H9 (cell line): ENCODE measurements around the gene PLEKHN1. TPM values are rescaled to one million over a fixed set of nuclear protein-coding genes. Genes with fewer than 3 reads are reported as not detected.

Experiments used
- DNase-seq: peaks from one replicate; pipeline ENCODE4 v3.0.0-alpha.2; 2017
- H2AFZ ChIP-seq: one replicate; pipeline ENCODE4 v1.6.1; 2013; ENCODE audit warnings: mild to moderate bottlenecking, low read length, control low read depth, moderate library complexity
- H2AK5ac ChIP-seq: 2 replicates; pipeline ENCODE4 v1.6.1; 2013; ENCODE audit warnings: low read length, control low read depth, mixed read lengths; ENCODE audit not compliant: insufficient read length
- H2BK120ac ChIP-seq: one replicate; pipeline ENCODE4 v1.6.1; 2013; ENCODE audit warnings: low read depth, mild to moderate bottlenecking, low read length, control low read depth, inconsistent platforms; ENCODE audit not compliant: poor library complexity, severe bottlenecking
- H2BK12ac ChIP-seq: 2 replicates; pipeline ENCODE4 v1.6.1; 2013; ENCODE audit warnings: low read length, control low read depth, mixed read lengths, low read depth; ENCODE audit not compliant: insufficient read length
- H2BK15ac ChIP-seq: 2 replicates; pipeline ENCODE4 v1.6.1; 2013; ENCODE audit warnings: low read depth, low read length, control low read depth
- H2BK20ac ChIP-seq: one replicate; pipeline ENCODE4 v1.6.1; 2013; ENCODE audit warnings: low read depth, mild to moderate bottlenecking, low read length, control low read depth, inconsistent platforms; ENCODE audit not compliant: poor library complexity, severe bottlenecking
- H2BK5ac ChIP-seq: 2 replicates; pipeline ENCODE4 v1.6.1; 2013; ENCODE audit warnings: low read length, control low read depth, mixed read lengths; ENCODE audit not compliant: insufficient read length
- H3K14ac ChIP-seq: 2 replicates; pipeline ENCODE4 v1.6.1; 2013; ENCODE audit warnings: low read length, control low read depth; ENCODE audit not compliant: insufficient read depth
- H3K18ac ChIP-seq: 2 replicates; pipeline ENCODE4 v1.6.1; 2013; ENCODE audit warnings: low read depth, mild to moderate bottlenecking, mixed read lengths, low read length, control low read depth; ENCODE audit not compliant: insufficient read length
- H3K23ac ChIP-seq: 2 replicates; pipeline ENCODE4 v1.6.1; 2013; ENCODE audit warnings: low read length, control low read depth, mixed read lengths, low read depth; ENCODE audit not compliant: insufficient read length
- H3K23me2 ChIP-seq: 2 replicates; pipeline ENCODE4 v1.6.1; 2013; ENCODE audit warnings: low read depth, mild to moderate bottlenecking, mixed read lengths, low read length, control low read depth; ENCODE audit not compliant: insufficient read length, poor library complexity, severe bottlenecking
- H3K27ac ChIP-seq: 2 replicates; pipeline ENCODE4 v1.5.1; 2013; ENCODE audit warnings: low read length, control low read depth, mixed read lengths, low read depth; ENCODE audit not compliant: insufficient read length
- H3K27me3 ChIP-seq: 2 replicates; pipeline ENCODE4 v1.6.1; 2013; ENCODE audit warnings: low read length, control low read depth, inconsistent platforms; ENCODE audit not compliant: insufficient read depth
- H3K4ac ChIP-seq: 2 replicates; pipeline ENCODE4 v1.6.1; 2013; ENCODE audit warnings: low read depth, mild to moderate bottlenecking, control low read depth, inconsistent platforms, low read length, moderate library complexity
- H3K4me1 ChIP-seq: 2 replicates; pipeline ENCODE4 v1.6.1; 2013; ENCODE audit warnings: low read length, control low read depth, inconsistent platforms; ENCODE audit not compliant: insufficient read depth
- H3K4me2 ChIP-seq: 2 replicates; pipeline ENCODE4 v1.6.1; 2013; ENCODE audit warnings: low read length, control low read depth, mixed read lengths; ENCODE audit not compliant: insufficient read length, insufficient read depth
- H3K56ac ChIP-seq: 2 replicates; pipeline ENCODE4 v1.6.1; 2013; ENCODE audit warnings: low read depth, mild to moderate bottlenecking, mixed read lengths, low read length, control low read depth; ENCODE audit not compliant: insufficient read length
- H3K79me1 ChIP-seq: 2 replicates; pipeline ENCODE4 v1.6.1; 2013; ENCODE audit warnings: low read depth, mild to moderate bottlenecking, moderate library complexity, low read length, control low read depth, inconsistent platforms; ENCODE audit not compliant: insufficient read depth, poor library complexity, severe bottlenecking
- H3K79me2 ChIP-seq: 2 replicates; pipeline ENCODE4 v1.6.1; 2013; ENCODE audit warnings: low read length, control low read depth, inconsistent platforms; ENCODE audit not compliant: insufficient read depth
- H3K9ac ChIP-seq: 2 replicates; pipeline ENCODE4 v1.6.1; 2013; ENCODE audit warnings: low read length, control low read depth, mixed read lengths; ENCODE audit not compliant: insufficient read length; ENCODE audit errors: extremely low read depth
- H3K9me3 ChIP-seq: one replicate; pipeline ENCODE4 v1.6.1; 2013; ENCODE audit warnings: low read depth, low read length, inconsistent platforms; ENCODE audit not compliant: control insufficient read depth
- H3T11ph ChIP-seq: one replicate; pipeline ENCODE4 v1.6.1; 2013; ENCODE audit warnings: mild to moderate bottlenecking, low read length, control low read depth, inconsistent platforms
- H4K20me1 ChIP-seq: one replicate; pipeline ENCODE4 v1.6.1; 2013; ENCODE audit not compliant: control insufficient read depth, insufficient read length, insufficient read depth
- H4K5ac ChIP-seq: 2 replicates; pipeline ENCODE4 v1.6.1; 2013; ENCODE audit warnings: low read depth, mild to moderate bottlenecking, mixed read lengths, low read length, control low read depth; ENCODE audit not compliant: insufficient read length
- H4K8ac ChIP-seq: replicated peaks from 2 replicates; pipeline ENCODE4 v1.6.1; 2013; ENCODE audit warnings: low read length, control low read depth, mixed read lengths, low read depth; ENCODE audit not compliant: insufficient read length
- H4K91ac ChIP-seq: 2 replicates; pipeline ENCODE4 v1.6.1; 2013; ENCODE audit warnings: low read depth, mild to moderate bottlenecking, moderate library complexity, mixed read lengths, low read length, control low read depth; ENCODE audit not compliant: insufficient read length
- H3K27ac Mint-ChIP-seq, 3 experiments: 2 replicates in 2 of 3; 3 replicates in 1 of 3; pipeline ENCODE4 v1.8.0; 2020 to 2021; ENCODE audit warnings: mixed read lengths in 3 of 3, mild to moderate bottlenecking in 1 of 3, moderate library complexity in 1 of 3
- H3K27me3 Mint-ChIP-seq: 2 replicates; pipeline ENCODE4 v1.8.0; 2021; ENCODE audit warnings: low read depth, mild to moderate bottlenecking, moderate library complexity, mixed read lengths
- H3K36me3 Mint-ChIP-seq, 3 experiments: 2 replicates in 2 of 3; 3 replicates in 1 of 3; pipeline ENCODE4 v1.8.0; 2020 to 2021; ENCODE audit warnings: low read depth in 3 of 3, mixed read lengths in 3 of 3; ENCODE audit not compliant: insufficient read depth in 1 of 3
- H3K4me1 Mint-ChIP-seq, 2 experiments: 2 replicates each; pipeline ENCODE4 v1.8.0; 2020; ENCODE audit warnings: mixed read lengths in 2 of 2
- H3K4me3 Mint-ChIP-seq, 2 experiments: 2 replicates in 1 of 2; 3 replicates in 1 of 2; pipeline ENCODE4 v1.8.0; 2020 to 2021; ENCODE audit warnings: mild to moderate bottlenecking in 2 of 2, mixed read lengths in 2 of 2, moderate library complexity in 1 of 2
- H3K9me3 Mint-ChIP-seq, 2 experiments: 2 replicates in 1 of 2; 3 replicates in 1 of 2; pipeline ENCODE4 v1.8.0; 2020; ENCODE audit warnings: mild to moderate bottlenecking in 2 of 2, mixed read lengths in 2 of 2, moderate library complexity in 1 of 2
- WGBS: extraction: QIAGEN DNeasy Blood & Tissue Kit; methylation state at CpG from one replicate; pipeline ENCODE4 v1.1.7; 2013; ENCODE audit warnings: missing lambda C conversion rate, low lambda C conversion rate, mixed read lengths; ENCODE audit not compliant: insufficient read length; ENCODE audit errors: extremely low coverage; 5-methylcytosine and 5-hydroxymethylcytosine counted together
- total RNA-seq: library from RNA; stranded (reverse); gene quantifications from 2 replicates; pipeline ENCODE4 v1.2.1, GENCODE V29; 2021
- TF ChIP-seq, protein P1 (sequence below): fragments of 200-600 bp; sonication (generic); conservative IDR thresholded peaks from 3 replicates; pipeline ENCODE4 v1.8.0; 2021; ENCODE audit warnings: antibody characterized with exemption, mild to moderate bottlenecking

PLEKHN1 gene
- total RNA-seq, 1 experiment from 2014 or later = 3.0 TPM

GRCh38 chr1:981491-981954 lies 15.2 kb downstream of the PLEKHN1 start:
- Histone ChIP-seq H3K56ac (no peak overlapping the region), H4K8ac (no peak overlapping the region), H3K27ac (no peak overlapping the region), H3K14ac (no peak overlapping the region), H3K27me3 (peaks cover 2% of the 10 kb centered on the region; the same call in 1 of the 2 replicates), H4K91ac (no peak overlapping the region), H3K23me2 (no peaks in the 10 kb centered on the region), H2BK15ac (no peak overlapping the region), H4K5ac (no peak overlapping the region), H3T11ph (no peak overlapping the region), H2BK120ac (no peak overlapping the region), H3K4ac (no peak overlapping the region), H3K79me1 (no peaks in the 10 kb centered on the region), H2BK20ac (no peak overlapping the region), H3K23ac (no peak overlapping the region), H3K4me1 (no peaks in the 10 kb centered on the region), H3K9ac (no peak overlapping the region), H2AK5ac (no peak overlapping the region), H3K9me3 (no peaks in the 10 kb centered on the region), H4K20me1 (no peaks in the 10 kb centered on the region), H2BK5ac (no peak overlapping the region), H3K79me2 (no peaks in the 10 kb centered on the region), H3K4me2 (no peak overlapping the region), H3K18ac (no peak overlapping the region), H2BK12ac (no peak overlapping the region), H2AFZ (no peak overlapping the region)
- no peak for DNase-seq
- H3K9me3 Mint-ChIP-seq = peaks cover 4 to 6% of the 10 kb centered on the region in 2 experiments
- H3K27ac Mint-ChIP-seq = no peak overlapping the region
- no CpG with 5 or more reads among the region's 21 CpGs for WGBS
- H3K36me3 Mint-ChIP-seq = peaks cover 0 to 6% (median 4%) of the 10 kb centered on the region in 3 experiments; a peak in 4 of 7 replicates
- peaks cover 72% of the 10 kb centered on the region for H3K27me3 Mint-ChIP-seq
- TF ChIP-seq, protein P1, sequence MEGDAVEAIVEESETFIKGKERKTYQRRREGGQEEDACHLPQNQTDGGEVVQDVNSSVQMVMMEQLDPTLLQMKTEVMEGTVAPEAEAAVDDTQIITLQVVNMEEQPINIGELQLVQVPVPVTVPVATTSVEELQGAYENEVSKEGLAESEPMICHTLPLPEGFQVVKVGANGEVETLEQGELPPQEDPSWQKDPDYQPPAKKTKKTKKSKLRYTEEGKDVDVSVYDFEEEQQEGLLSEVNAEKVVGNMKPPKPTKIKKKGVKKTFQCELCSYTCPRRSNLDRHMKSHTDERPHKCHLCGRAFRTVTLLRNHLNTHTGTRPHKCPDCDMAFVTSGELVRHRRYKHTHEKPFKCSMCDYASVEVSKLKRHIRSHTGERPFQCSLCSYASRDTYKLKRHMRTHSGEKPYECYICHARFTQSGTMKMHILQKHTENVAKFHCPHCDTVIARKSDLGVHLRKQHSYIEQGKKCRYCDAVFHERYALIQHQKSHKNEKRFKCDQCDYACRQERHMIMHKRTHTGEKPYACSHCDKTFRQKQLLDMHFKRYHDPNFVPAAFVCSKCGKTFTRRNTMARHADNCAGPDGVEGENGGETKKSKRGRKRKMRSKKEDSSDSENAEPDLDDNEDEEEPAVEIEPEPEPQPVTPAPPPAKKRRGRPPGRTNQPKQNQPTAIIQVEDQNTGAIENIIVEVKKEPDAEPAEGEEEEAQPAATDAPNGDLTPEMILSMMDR = no peak
- 0 out of 4 replicates have a peak, but pooled peaks cover 0 to 4% of the 10 kb centered on the region in 2 experiments for H3K4me1 Mint-ChIP-seq
- H3K4me3 Mint-ChIP-seq = no peak overlapping the region
